Measurements from ENCODE around the gene TMEM95. TPM values are rescaled to one million over a fixed set of nuclear protein-coding genes. Genes with fewer than 3 reads are reported as not detected.

TMEM95 gene
- total and polyA plus RNA-seq, 10 donors: not detected

GRCh38 chr17:7369825-7370224, 14.9 kb downstream of the TMEM95 start:
- TF ChIP-seq POLR2A (IDR thresholded peaks at IDR 0.05): no peak
- no peak for TF ChIP-seq CTCF (IDR thresholded peaks at IDR 0.05 in 8 of 11, conservative IDR thresholded peaks at IDR 0.05 in 3 of 11)
- TF ChIP-seq POLR2AphosphoS5 (IDR thresholded peaks at IDR 0.05): no peak
- WGBS, 5 donors: 79 to 88% (median 86%) methylated on average over 5 of the region's 5 CpGs
- Histone ChIP-seq H3K27ac (no peak overlapping the region), H3K4me3 (no peak overlapping the region), H3K4me1 (no peaks in the 10 kb centered on the region), H3K9me3 (no peaks in the 10 kb centered on the region), H3K27me3 (replicated peaks in 1 of 7) (peaks cover 0 to 4% (median 0%) of the 10 kb centered on the region in 7 donors), H3K36me3 (no peaks in the 10 kb centered on the region)
- no peak for DNase-seq
- intact Hi-C loops (cut with DNase I; ENCODE audit: low total_unique reads): no loop called here

GRCh38 chr17:7370853-7371252, 15.9 kb downstream of the TMEM95 start:
- WGBS, 5 donors: 84 to 92% (median 86%) methylated on average over 4 of the region's 4 CpGs
- Histone ChIP-seq H3K9me3 (no peaks in the 10 kb centered on the region), H3K4me1 (no peaks in the 10 kb centered on the region)

GRCh38 chr17:7374353-7374752, 19.4 kb downstream of the TMEM95 start:
- DNase-seq: no peak
- 75 to 93% (median 88%) methylated on average over 2 of the region's 2 CpGs for WGBS, 5 donors
- TF ChIP-seq POLR2A (IDR thresholded peaks at IDR 0.05) (no peak), POLR2AphosphoS5 (IDR thresholded peaks at IDR 0.05) (no peak), CTCF (IDR thresholded peaks at IDR 0.05 in 8 of 11, conservative IDR thresholded peaks at IDR 0.05 in 3 of 11) (no peak)
- intact Hi-C loops (cut with DNase I; ENCODE audit: low total_unique reads): no loop called here
- Histone ChIP-seq H3K27me3 (replicated peaks in 1 of 7) (peaks cover 0 to 13% (median 0%) of the 10 kb centered on the region in 7 donors), H3K27ac (no peak overlapping the region), H3K4me3 (no peak overlapping the region), H3K9me3 (peaks cover 0 to 6% (median 0%) of the 10 kb centered on the region in 8 donors), H3K4me1 (no peaks in the 10 kb centered on the region), H3K36me3 (no peaks in the 10 kb centered on the region)

More at GRCh38 chr17:7370853-7371252, 15.9 kb downstream of the TMEM95 start:
- Histone ChIP-seq H3K27ac (no peak overlapping the region), H3K27me3 (replicated peaks in 1 of 7) (peaks cover 0 to 4% (median 0%) of the 10 kb centered on the region in 7 donors), H3K36me3 (no peaks in the 10 kb centered on the region), H3K4me3 (no peak overlapping the region)
- DNase-seq: no peak
- intact Hi-C loops (cut with DNase I; ENCODE audit: low total_unique reads): no loop called here
- no peak for TF ChIP-seq CTCF (IDR thresholded peaks at IDR 0.05 in 8 of 11, conservative IDR thresholded peaks at IDR 0.05 in 3 of 11)
- TF ChIP-seq POLR2AphosphoS5 (IDR thresholded peaks at IDR 0.05): no peak

- Histone ChIP-seq H3K27ac (no peak overlapping the region), H3K4me1 (peaks cover 7 to 34% (median 26%) of the 10 kb centered on the region in 6 donors), H3K36me3 (no peaks in the 10 kb centered on the region), H3K9me3 (peaks cover 0 to 6% (median 0%) of the 10 kb centered on the region in 8 donors), H3K27me3 (replicated peaks in 1 of 7) (peaks cover 0 to 55% (median 10%) of the 10 kb centered on the region in 7 donors), H3K4me3 (no peak overlapping the region)
- WGBS, 5 donors: 92 to 98% (median 97%) methylated on average over 3 of the region's 3 CpGs
- DNase-seq: no peak
- TF ChIP-seq POLR2AphosphoS5 (IDR thresholded peaks at IDR 0.05) (no peak), POLR2A (IDR thresholded peaks at IDR 0.05) (no peak), CTCF (IDR thresholded peaks at IDR 0.05 in 8 of 11, conservative IDR thresholded peaks at IDR 0.05 in 3 of 11) (no peak)
- intact Hi-C loops (cut with DNase I; ENCODE audit: low total_unique reads): no loop called here
These were observed 24.2 kb downstream of the TMEM95 start for GRCh38 chr17:7379134-7379533.

Data from spleen (tissue), 11 donors.